Measurements from ENCODE around the gene DAAM1. TPM values are rescaled to one million over a fixed set of nuclear protein-coding genes. Genes with fewer than 3 reads are reported as not detected.
A peak's percentile ranks its signal among the peaks of the same experiment; 100 is the strongest.

DAAM1 gene
- total RNA-seq, 1 donor = 22.0 TPM

- no peak overlapping the region for H3K4me3 ChIP-seq (ENCODE audit: low read depth, low read length)
- DNase-seq (ENCODE audit: low read depth) = no peak
- no peak for TF ChIP-seq CTCF (IDR thresholded peaks at IDR 0.05; ENCODE audit: insufficient read depth, low read depth, low read length)
Observed at GRCh38 chr14:59346329-59346728, 157.9 kb downstream of the DAAM1 start.

GRCh38 chr14:59346796-59347510, 158.5 kb downstream of the DAAM1 start:
- TF ChIP-seq CTCF (IDR thresholded peaks at IDR 0.05; ENCODE audit: insufficient read depth, low read depth, low read length) = no peak
- DNase-seq (ENCODE audit: low read depth) = peak; percentile 71
- no peak overlapping the region for H3K4me3 ChIP-seq (ENCODE audit: low read depth, low read length)

GRCh38 chr14:59347511-59347900, 159.0 kb downstream of the DAAM1 start:
- H3K4me3 ChIP-seq (ENCODE audit: low read depth, low read length) = no peak overlapping the region
- DNase-seq (ENCODE audit: low read depth) = no peak
- no peak for TF ChIP-seq CTCF (IDR thresholded peaks at IDR 0.05; ENCODE audit: insufficient read depth, low read depth, low read length)

GRCh38 chr14:59347915-59348314, 159.4 kb downstream of the DAAM1 start:
- peak; percentile 30 for DNase-seq (ENCODE audit: low read depth)
- no peak for TF ChIP-seq CTCF (IDR thresholded peaks at IDR 0.05; ENCODE audit: insufficient read depth, low read depth, low read length)
- no peak overlapping the region for H3K4me3 ChIP-seq (ENCODE audit: low read depth, low read length)

GRCh38 chr14:59349258-59349701, 160.8 kb downstream of the DAAM1 start:
- TF ChIP-seq CTCF (IDR thresholded peaks at IDR 0.05; ENCODE audit: insufficient read depth, low read depth, low read length) = no peak
- DNase-seq (ENCODE audit: low read depth) = no peak
- H3K4me3 ChIP-seq (ENCODE audit: low read depth, low read length) = no peak overlapping the region

GRCh38 chr14:59352961-59353360, 164.5 kb downstream of the DAAM1 start:
- no peak for TF ChIP-seq CTCF (IDR thresholded peaks at IDR 0.05; ENCODE audit: insufficient read depth, low read depth, low read length)
- no peak for DNase-seq (ENCODE audit: low read depth)
- no peak overlapping the region for H3K4me3 ChIP-seq (ENCODE audit: low read depth, low read length)

GRCh38 chr14:59354666-59355065, 166.2 kb downstream of the DAAM1 start:
- peak; percentile 78 for DNase-seq (ENCODE audit: low read depth)
- no peak overlapping the region for H3K4me3 ChIP-seq (ENCODE audit: low read depth, low read length)
- TF ChIP-seq CTCF (IDR thresholded peaks at IDR 0.05; ENCODE audit: insufficient read depth, low read depth, low read length) = no peak
